SK-N-SH (cell line): Measurements from ENCODE around the gene SARDH. TPM values are rescaled to one million over a fixed set of nuclear protein-coding genes. Genes with fewer than 3 reads are reported as not detected.

Experiments used
- CTCF ChIA-PET: fragments of 300-600, 350-600 bp; formaldehyde crosslinking; extraction: SDS; loops from one replicate; lab custom pipeline; 2021; lab: Yijun Ruan, JAX
- POLR2A ChIA-PET: fragments of 350-600 bp; sonication (Branson Sonifier 250); formaldehyde crosslinking; extraction: SDS; loops from one replicate; lab custom pipeline; 2020; ENCODE audit warnings: antibody characterized with exemption, inconsistent platforms; lab: Yijun Ruan, JAX
- DNase-seq: peaks from one replicate; pipeline ENCODE4 v3.0.0; 2012
- H2AFZ ChIP-seq: fragments of 200-600 bp; sonication (generic); 2 replicates; pipeline ENCODE4 v1.8.1; 2016; ENCODE audit warnings: antibody characterized with exemption, mild to moderate bottlenecking, low read depth
- H3F3A ChIP-seq: fragments of 200-600 bp; sonication (generic); replicated peaks from 2 replicates; pipeline ENCODE3; 2016; ENCODE audit warnings: antibody characterized with exemption, mild to moderate bottlenecking; ENCODE audit not compliant: insufficient read depth
- H3K27ac ChIP-seq, 2 experiments: fragments of 200-500 bp in 1 of 2; fragments of 200-600 bp in 1 of 2; sonication (Bioruptor generic) in 1 of 2; sonication (generic), shearing (Covaris generic) in 1 of 2; 2 replicates each; pipeline versions ENCODE4 v1.5.1 to v1.6.1; 2014 to 2016; ENCODE audit warnings: low read depth in 2 of 2, inconsistent platforms in 1 of 2, low read length in 1 of 2, mild to moderate bottlenecking in 1 of 2, mixed read lengths in 1 of 2
- H3K27me3 ChIP-seq: fragments of 200-600 bp; sonication (generic), shearing (Covaris generic); 2 replicates; pipeline ENCODE4 v1.6.1; 2016; ENCODE audit warnings: mixed run types; ENCODE audit not compliant: insufficient read depth
- H3K36me3 ChIP-seq, 2 experiments: fragments of 200-500 bp in 1 of 2; fragments of 200-600 bp in 1 of 2; sonication (Bioruptor generic) in 1 of 2; sonication (generic) in 1 of 2; replicated peaks in 1 of 2; 2 replicates each; pipeline versions ENCODE3 to v1.5.1; 2014 to 2016; ENCODE audit warnings: low read length in 1 of 2, mild to moderate bottlenecking in 1 of 2; ENCODE audit not compliant: insufficient read depth in 2 of 2, control insufficient read depth in 1 of 2
- H3K4me1 ChIP-seq, 2 experiments: fragments of 200-500 bp in 1 of 2; fragments of 200-600 bp in 1 of 2; sonication (Bioruptor generic) in 1 of 2; sonication (generic), shearing (Covaris generic) in 1 of 2; 2 replicates each; pipeline versions ENCODE4 v1.5.1 to v1.6.1; 2014 to 2016; ENCODE audit warnings: low read depth in 1 of 2, low read length in 1 of 2, mixed run types in 1 of 2; ENCODE audit not compliant: insufficient read depth in 2 of 2, control insufficient read depth in 1 of 2
- H3K4me2 ChIP-seq: fragments of 200-600 bp; sonication (generic), shearing (Covaris generic); 2 replicates; pipeline ENCODE4 v1.6.1; 2017; ENCODE audit warnings: mixed run types
- H3K4me3 ChIP-seq, 2 experiments: fragments of 200-500 bp in 1 of 2; fragments of 200-600 bp in 1 of 2; sonication (Bioruptor generic) in 1 of 2; sonication (generic), shearing (Covaris generic) in 1 of 2; 2 replicates each; pipeline versions ENCODE4 v1.5.1 to v1.8.1; 2014 to 2016; ENCODE audit warnings: low read depth in 2 of 2, inconsistent platforms in 1 of 2, low read length in 1 of 2, mild to moderate bottlenecking in 1 of 2, mixed read lengths in 1 of 2, moderate library complexity in 1 of 2
- H3K79me2 ChIP-seq: fragments of 200-600 bp; sonication (generic); 2 replicates; pipeline ENCODE4 v1.8.1; 2017; ENCODE audit warnings: mild to moderate bottlenecking; ENCODE audit not compliant: insufficient read depth
- H3K9ac ChIP-seq: fragments of 200-600 bp; sonication (generic); 2 replicates; pipeline ENCODE4 v1.6.1; 2017; ENCODE audit warnings: mixed run types
- H3K9me2 ChIP-seq: fragments of 200-600 bp; sonication (generic); 2 replicates; pipeline ENCODE4 v1.6.1; 2017; ENCODE audit warnings: mixed run types
- H3K9me3 ChIP-seq: fragments of 200-600 bp; sonication (generic); 2 replicates; pipeline ENCODE4 v1.6.1; 2017; ENCODE audit warnings: mixed run types, mild to moderate bottlenecking, moderate library complexity
- H4K20me1 ChIP-seq: fragments of 200-600 bp; sonication (generic); 2 replicates; pipeline ENCODE4 v1.6.1; 2017; ENCODE audit warnings: mild to moderate bottlenecking, mixed run types; ENCODE audit not compliant: insufficient read depth
- CTCF ChIP-seq: fragments of 200-600 bp; sonication (generic); IDR thresholded peaks from 2 replicates; pipeline ENCODE4 v1.6.1; 2017; ENCODE audit warnings: antibody characterized with exemption, mild to moderate bottlenecking, moderate library complexity
- EZH2phosphoT487 ChIP-seq: fragments of 200-600 bp; sonication (generic); IDR thresholded peaks from 2 replicates; pipeline ENCODE4 v1.6.1; 2017; ENCODE audit warnings: low read depth, mixed run types, mild to moderate bottlenecking, antibody characterized with exemption, moderate library complexity, borderline replicate concordance
- FOSL2 ChIP-seq: IDR thresholded peaks from 2 replicates; pipeline ENCODE4 v1.4.0; 2012; ENCODE audit warnings: low read depth, mild to moderate bottlenecking, moderate library complexity, borderline replicate concordance
- GATA2 ChIP-seq: sonication (generic); formaldehyde crosslinking; IDR thresholded peaks from 2 replicates; pipeline ENCODE4 v1.5.0; 2020; ENCODE audit warnings: mild to moderate bottlenecking, missing genetic modification reagents
- IRF3 ChIP-seq: fragments of 150-350 bp; IDR thresholded peaks from 2 replicates; pipeline ENCODE4 v1.6.1; 2016; ENCODE audit warnings: mild to moderate bottlenecking, low read depth, low read length
- JUND ChIP-seq: IDR thresholded peaks from 2 replicates; pipeline ENCODE4 v1.4.0; 2012
- MAX ChIP-seq: IDR thresholded peaks from 2 replicates; pipeline ENCODE4 v1.4.0; 2012; ENCODE audit warnings: low read depth
- MXI1 ChIP-seq: IDR thresholded peaks from 2 replicates; pipeline ENCODE4 v1.6.1; 2012; ENCODE audit warnings: mild to moderate bottlenecking, low read depth, low read length, improper control_type of control experiment
- PBX3 ChIP-seq: IDR thresholded peaks from 2 replicates; pipeline ENCODE4; 2012
- RXRA ChIP-seq: IDR thresholded peaks from 2 replicates; pipeline ENCODE4 v1.4.0; 2012; ENCODE audit warnings: low read depth, mild to moderate bottlenecking, borderline replicate concordance
- SIN3A ChIP-seq: IDR thresholded peaks from 2 replicates; pipeline ENCODE4 v1.6.1; 2012; ENCODE audit warnings: low read depth, mild to moderate bottlenecking, low read length, moderate library complexity, borderline replicate concordance
- TAF1 ChIP-seq: IDR thresholded peaks from 2 replicates; pipeline ENCODE4 v1.6.1; 2012; ENCODE audit warnings: low read depth, mild to moderate bottlenecking, low read length, moderate library complexity, borderline replicate concordance
- TEAD4 ChIP-seq: IDR thresholded peaks from 2 replicates; pipeline ENCODE4 v1.4.0; 2012; ENCODE audit warnings: mild to moderate bottlenecking, borderline replicate concordance; ENCODE audit not compliant: insufficient read depth
- USF1 ChIP-seq: IDR thresholded peaks from 2 replicates; pipeline ENCODE4 v1.4.0; 2012; ENCODE audit warnings: low read depth, borderline replicate concordance
- WGBS: methylation state at CpG from one replicate; pipeline ENCODE4 v1.1.6; 2017; ENCODE audit warnings: low lambda C conversion rate; 5-methylcytosine and 5-hydroxymethylcytosine counted together
- polyA plus RNA-seq, 3 experiments: library from polyadenylated mRNA; depleted of rRNA; stranded (reverse); fragments of >200 nt; gene quantifications; 2 replicates each; pipeline ENCODE4 v1.2.3, GENCODE V29; 2012

Gene SARDH
- polyA plus RNA-seq, 1 of the 3 experiments (the other 2 are of a cell fraction): 5.9 TPM

GRCh38 chr9:133768371-133768858, 30.3 kb upstream of the SARDH start (continued):
- TF ChIP-seq IRF3: no peak
- TF ChIP-seq GATA2 (CRISPR knock-in tag): no peak
- TF ChIP-seq TEAD4: no peak
- no peak for TF ChIP-seq MAX

GRCh38 chr9:133767625-133768024, 29.5 kb upstream of the SARDH start:
- CTCF ChIA-PET: interaction anchor here (0.6 to 5.7 kb wide), 6 partner anchors 10 to 226 kb away, joined by 3 to 46 read pairs (median 4); no protein-coding TSS in a partner anchor
- POLR2A ChIA-PET: no interaction called here

More at GRCh38 chr9:133767625-133768024, 29.5 kb upstream of the SARDH start:
- Histone ChIP-seq H3K27ac (no peak overlapping the region), H3K9ac (no peak overlapping the region), H3K4me1 (peaks cover 0 to 6% of the 10 kb centered on the region in 2 experiments; a peak in 1 of 4 replicates), H3F3A (peaks cover 5% of the 10 kb centered on the region), H3K4me2 (no peak overlapping the region), H3K27me3 (no peaks in the 10 kb centered on the region), H3K4me3 (no peak overlapping the region; a peak in 1 of 4 replicates), H3K36me3 (peaks cover 35 to 57% of the 10 kb centered on the region in 2 experiments), H3K9me3 (peaks cover 9% of the 10 kb centered on the region; the same call in 1 of the 2 replicates), H4K20me1 (no peaks in the 10 kb centered on the region), H2AFZ (no peak overlapping the region), H3K79me2 (no peaks in the 10 kb centered on the region), H3K9me2 (no peaks in the 10 kb centered on the region)
- DNase-seq: no peak
- no CpG with 5 or more reads among the region's 1 CpG for WGBS
- TF ChIP-seq TEAD4 (no peak), MXI1 (no peak), JUND (no peak), CTCF (no peak), FOSL2 (no peak), RXRA (no peak), PBX3 (no peak), EZH2phosphoT487 (no peak), SIN3A (no peak), TAF1 (no peak), USF1 (no peak), IRF3 (no peak)
